Hematopoietic multipotent progenitor cell (in vitro differentiated cells): ENCODE data around the gene METTL17. TPM values are rescaled to one million over a fixed set of nuclear protein-coding genes. Genes with fewer than 3 reads are reported as not detected.
"Not testable (repeated sequence)": the region's sequence is repeated elsewhere in the genome, so short reads cannot be mapped to it uniquely, and the experiment has no call there.

Experiments
- DNase-seq, 3 donors: peaks; one replicate each; pipeline ENCODE4 v3.0.0-alpha.2; 2011 to 2015; ENCODE audit warnings: low read depth in 2 of 3, low spot score in 2 of 3
- total RNA-seq: library from RNA; depleted of rRNA; stranded (reverse); fragments of >200 nt; gene quantifications from one replicate; pipeline ENCODE4 v1.2.3, GENCODE V29; 2012

METTL17 gene
- total RNA-seq, 1 donor, result 58.4 TPM

- DNase-seq, result no peak
Observed at GRCh38 chr14:20989471-20989786, 351 bp upstream of the METTL17 start.

- DNase-seq, result no peak
Observed at GRCh38 chr14:20996521-20996920, 6.7 kb downstream of the METTL17 start.

DNA sequence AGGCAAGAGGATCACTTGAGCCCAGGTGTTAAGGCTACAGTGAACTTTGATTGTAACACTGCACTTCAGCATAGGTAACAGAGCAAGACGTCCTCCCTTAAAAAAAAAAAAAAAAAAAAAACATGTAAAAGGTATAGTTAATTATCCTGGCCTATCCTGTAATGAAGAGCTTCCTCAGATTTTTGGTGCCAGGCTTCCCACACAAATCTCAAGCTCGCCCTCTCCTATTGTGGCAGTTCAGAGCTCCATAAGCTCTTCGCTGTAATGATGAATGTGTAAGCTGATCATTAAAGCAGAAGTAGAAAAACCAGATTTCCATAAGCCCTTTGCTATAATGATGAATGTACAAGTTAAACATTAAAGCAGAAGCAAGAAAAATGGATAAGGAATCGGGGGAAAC, 7.3 kb downstream of the METTL17 start:
- no peak for DNase-seq

GRCh38 chr14:20997564-20997963, 7.8 kb downstream of the METTL17 start:
- DNase-seq, result no peak

- DNase-seq, result no peak
Observed at GRCh38 chr14:20998139-20998538, 8.4 kb downstream of the METTL17 start.

GRCh38 chr14:20998674-20999366, 9.0 kb downstream of the METTL17 start, which contains the start of gene SLC39A2:
Gene SLC39A2 (plus strand): TSS chr14:20999293. CDS start chr14:20999447, 154 bp downstream.
- DNase-seq, result no peak

DNA sequence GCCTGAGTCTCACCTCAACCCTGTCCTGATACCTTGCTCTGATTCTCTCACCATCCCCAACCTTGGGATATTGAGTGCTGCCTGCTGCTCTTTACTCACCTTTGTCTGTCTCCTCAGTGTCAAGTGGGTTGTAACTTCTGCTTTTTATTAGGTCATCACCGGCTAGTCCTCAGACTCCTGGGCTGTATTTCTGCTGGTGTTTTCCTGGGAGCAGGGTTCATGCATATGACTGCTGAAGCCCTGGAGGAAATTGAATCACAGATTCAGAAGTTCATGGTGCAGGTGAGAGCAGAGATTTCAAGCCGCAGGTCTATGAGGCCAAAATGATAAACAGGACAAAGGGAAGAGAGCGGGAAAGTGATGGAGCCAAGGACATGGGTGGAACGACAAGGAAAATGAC, 9.8 kb downstream of the METTL17 start:
- DNase-seq, result no peak

DNA sequence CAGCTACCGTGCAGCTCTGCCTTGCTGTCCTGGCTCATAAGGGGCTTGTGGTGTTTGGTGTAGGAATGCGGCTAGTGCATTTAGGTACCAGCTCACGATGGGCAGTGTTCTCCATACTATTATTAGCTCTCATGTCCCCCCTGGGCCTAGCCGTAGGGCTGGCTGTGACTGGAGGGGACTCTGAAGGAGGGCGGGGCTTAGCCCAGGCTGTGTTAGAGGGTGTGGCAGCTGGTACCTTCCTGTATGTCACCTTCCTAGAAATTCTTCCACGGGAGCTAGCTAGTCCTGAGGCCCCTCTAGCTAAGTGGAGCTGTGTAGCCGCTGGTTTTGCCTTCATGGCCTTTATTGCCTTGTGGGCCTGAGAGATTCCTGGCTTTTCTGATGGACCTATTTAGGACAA, 11.4 kb downstream of the METTL17 start:
- no peak for DNase-seq

GRCh38 chr14:21003788-21004346, 14.1 kb downstream of the METTL17 start:
- no peak for DNase-seq

- not testable (repeated sequence) for DNase-seq
Observed at GRCh38 chr14:21009721-21010120, 19.9 kb downstream of the METTL17 start.

- no peak for DNase-seq
Observed at GRCh38 chr14:21011136-21011535, 21.4 kb downstream of the METTL17 start.

DNA sequence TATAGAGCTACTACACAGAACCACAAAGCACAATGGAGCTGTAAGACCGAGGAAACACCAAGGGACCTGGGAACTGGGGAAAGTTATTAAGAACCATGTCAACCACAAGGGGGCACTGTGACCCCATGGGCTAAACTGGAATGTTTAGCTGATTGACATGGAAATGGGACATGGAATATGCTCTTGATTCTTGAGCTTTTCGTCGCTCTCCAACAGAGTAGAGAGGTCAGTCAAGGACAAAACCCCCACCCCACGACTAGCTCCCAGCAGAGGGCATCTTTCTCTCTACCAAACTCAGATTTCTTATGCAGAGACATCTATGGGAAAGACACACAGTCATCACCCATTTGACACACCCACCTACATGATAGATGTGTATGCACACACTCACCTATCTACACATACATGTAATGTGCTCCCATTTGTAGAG, 25.0 kb downstream of the METTL17 start:
- peak; percentile 73 to 90 (median 76) for DNase-seq

DNA sequence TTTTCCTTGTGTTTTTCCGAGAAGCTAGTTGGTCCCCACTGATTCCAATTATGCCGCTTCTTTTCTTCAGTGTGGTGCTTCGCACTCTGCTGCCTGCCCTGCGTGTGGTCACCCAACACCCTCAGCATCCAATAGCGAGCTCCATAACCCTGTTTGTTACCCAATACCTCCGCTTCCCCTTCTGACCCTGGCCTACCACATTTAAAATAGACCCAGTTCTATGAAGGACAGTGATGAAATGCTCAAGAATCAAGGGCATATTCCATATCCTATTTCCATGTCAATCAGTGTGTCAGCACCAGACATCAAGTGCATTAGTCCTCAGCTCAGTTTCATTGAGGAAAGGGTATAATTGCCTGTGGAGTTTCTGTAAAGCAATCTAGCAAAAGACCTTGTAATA, 25.5 kb downstream of the METTL17 start:
- DNase-seq, result no peak

DNA sequence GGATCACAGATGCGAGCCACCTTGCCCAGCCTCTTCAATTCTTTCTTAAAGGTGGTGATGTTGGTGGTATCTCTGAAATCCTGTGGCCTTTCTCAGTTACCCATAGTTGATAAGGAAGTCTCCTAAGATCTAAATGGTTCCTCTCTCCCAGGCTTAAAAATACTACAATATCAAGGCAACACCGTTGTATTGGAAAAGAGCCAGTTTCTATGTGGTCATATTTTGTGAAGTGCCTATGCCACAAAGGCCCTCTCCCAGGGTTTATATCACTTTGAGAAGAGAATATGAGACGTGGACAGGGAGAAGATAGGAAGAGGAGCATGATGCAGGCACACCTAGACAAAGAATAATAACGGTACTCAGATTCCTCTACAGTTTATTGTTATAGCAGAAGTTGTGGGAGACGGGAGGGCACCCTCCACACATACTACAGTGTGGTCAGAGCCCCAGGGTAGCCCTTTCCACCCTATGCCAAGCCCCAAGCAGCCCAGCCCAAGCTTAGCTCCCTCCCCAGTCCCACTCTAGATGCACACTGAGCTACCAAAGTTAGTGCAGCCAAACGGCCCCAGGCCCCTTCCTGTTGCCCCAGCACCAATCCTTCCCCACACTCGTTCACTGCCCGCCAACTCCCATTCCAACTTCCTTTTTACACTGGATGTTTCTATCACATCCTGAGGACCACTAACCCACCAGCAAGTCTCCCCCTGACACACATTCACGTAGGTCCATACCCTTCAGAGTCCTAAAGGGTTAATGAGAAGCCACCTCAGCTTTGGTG, 26.8 kb downstream of the METTL17 start:
- no peak for DNase-seq

DNA sequence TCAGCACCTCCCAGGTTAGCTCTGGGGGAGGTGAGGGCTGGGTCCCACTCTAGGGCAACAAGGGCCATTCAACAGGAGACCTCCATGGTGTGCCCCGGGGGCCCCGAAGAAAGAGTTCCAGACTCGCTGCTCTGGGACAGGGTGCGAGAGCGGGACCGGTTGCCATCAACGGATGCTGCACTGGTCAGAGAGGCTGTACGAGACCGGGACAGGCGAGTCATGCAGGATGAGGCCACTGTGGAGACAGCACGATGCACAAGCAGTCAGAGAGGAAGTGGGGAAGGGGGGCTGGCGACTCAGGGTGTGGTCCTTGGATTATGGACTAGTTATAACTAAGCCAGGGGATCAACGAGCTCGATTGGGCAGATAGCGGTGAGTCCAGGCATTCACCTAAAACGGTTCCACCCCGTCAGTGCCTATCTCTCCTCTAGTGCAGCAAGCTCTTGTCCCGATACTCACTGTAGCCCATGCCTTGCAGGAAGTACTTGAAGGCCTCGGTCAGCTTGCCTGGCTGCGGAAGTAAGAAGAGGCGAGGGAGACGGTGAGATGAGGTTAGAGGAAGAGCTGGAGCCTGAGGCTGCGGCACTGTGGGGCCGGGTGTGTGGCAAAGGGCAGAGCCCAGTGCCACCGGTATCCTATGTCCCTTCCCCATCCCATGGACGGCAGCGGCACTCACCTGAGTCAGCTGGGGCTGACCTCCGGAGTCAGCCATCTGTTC, 27.9 kb downstream of the METTL17 start:
- DNase-seq, result no peak

DNA sequence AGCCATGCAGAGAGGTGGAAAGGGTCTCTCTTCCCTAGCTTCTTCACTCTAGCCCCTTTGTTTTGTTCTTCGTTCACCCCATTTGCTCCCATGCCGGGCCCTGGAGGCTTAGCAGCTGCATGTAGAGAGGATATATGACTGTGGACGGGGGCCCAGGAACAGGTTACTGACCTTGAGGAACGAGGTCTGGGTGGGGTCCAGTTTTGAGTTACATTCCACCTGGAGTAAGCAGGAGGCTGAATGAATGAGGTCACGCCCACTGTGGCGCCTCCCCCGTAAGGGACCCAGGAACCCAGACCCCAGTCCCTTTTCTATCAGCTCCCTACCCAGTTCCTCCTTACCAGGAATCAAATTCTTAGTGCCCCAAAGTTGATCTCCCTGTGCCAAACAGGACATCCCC, 28.5 kb downstream of the METTL17 start:
- DNase-seq, result no peak

- no peak for DNase-seq
Observed at GRCh38 chr14:21018781-21019180, 29.0 kb downstream of the METTL17 start.

DNA sequence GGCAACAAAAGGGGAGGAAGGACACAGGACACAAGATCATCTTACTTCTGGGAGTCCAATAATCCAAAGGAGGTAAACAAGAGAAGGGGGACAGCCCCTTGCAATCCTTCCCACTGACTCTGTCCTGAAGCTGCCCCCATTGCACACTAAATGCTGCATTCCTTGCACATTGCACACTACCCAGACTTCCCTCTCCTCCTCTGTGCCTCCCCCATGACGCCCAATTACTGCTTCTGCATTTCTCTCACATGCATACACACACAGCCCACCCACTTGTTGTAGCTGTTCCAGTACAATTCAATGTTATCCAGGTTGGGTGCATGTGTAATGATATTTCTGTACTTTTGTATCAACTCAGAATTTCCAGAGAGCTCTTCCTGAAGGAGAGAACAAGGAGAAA, 29.6 kb downstream of the METTL17 start:
- no peak for DNase-seq

- DNase-seq, result no peak
Observed at GRCh38 chr14:21020977-21021545, 31.3 kb downstream of the METTL17 start.

GRCh38 chr14:21022686-21023085, 32.9 kb downstream of the METTL17 start:
- no peak for DNase-seq

GRCh38 chr14:21023174-21023573, 33.4 kb downstream of the METTL17 start:
- no peak for DNase-seq
